WTC11 (cell line): ENCODE data around the gene NINJ2. TPM values are rescaled to one million over a fixed set of nuclear protein-coding genes. Genes with fewer than 3 reads are reported as not detected.

Source experiments
- ATAC-seq: fragments of 200-7000 bp; cut with Tn5 transposase; 2 replicates; pipeline ENCODE4 v1.10.0; 2021; ENCODE audit warnings: mild to moderate bottlenecking, moderate library complexity
- CTCF ChIA-PET: fragments of 300-600 bp; sonication (Branson Sonifier 250); formaldehyde crosslinking; loops from one replicate; lab custom pipeline; 2021; ENCODE audit warnings: antibody characterized with exemption; lab: Charles Lee
- POLR2A ChIA-PET: fragments of 350-600 bp; sonication (Branson Sonifier 250); formaldehyde crosslinking; loops from one replicate; lab custom pipeline; 2021; ENCODE audit warnings: antibody characterized with exemption; lab: Charles Lee
- DNase-seq: peaks from one replicate; pipeline ENCODE4 v3.0.0; 2021; ENCODE audit warnings: low spot score
- H3K27ac Mint-ChIP-seq: 2 replicates; pipeline ENCODE4 v1.8.0; 2021; ENCODE audit warnings: mixed read lengths
- H3K27me3 Mint-ChIP-seq: 2 replicates; pipeline ENCODE4 v1.8.0; 2021; ENCODE audit warnings: low read depth, mild to moderate bottlenecking, moderate library complexity, mixed read lengths
- H3K36me3 Mint-ChIP-seq: 2 replicates; pipeline ENCODE4 v1.8.0; 2021; ENCODE audit warnings: mixed read lengths
- H3K4me1 Mint-ChIP-seq: 2 replicates; pipeline ENCODE4 v1.8.0; 2022; ENCODE audit warnings: mixed read lengths
- H3K4me3 Mint-ChIP-seq: 2 replicates; pipeline ENCODE4 v1.8.0; 2021; ENCODE audit warnings: mild to moderate bottlenecking, moderate library complexity, mixed read lengths
- H3K9me3 Mint-ChIP-seq: 2 replicates; pipeline ENCODE4 v1.8.0; 2021; ENCODE audit warnings: mixed read lengths
- AFF4 ChIP-seq: sonication (generic); formaldehyde crosslinking; IDR thresholded peaks from 2 replicates; pipeline ENCODE4 v1.8.1; 2023; ENCODE audit warnings: mild to moderate bottlenecking, missing genetic modification reagents, borderline replicate concordance
- ATF1 ChIP-seq: sonication (generic); formaldehyde crosslinking; IDR thresholded peaks from 2 replicates; pipeline ENCODE4 v1.8.1; 2023; ENCODE audit warnings: mild to moderate bottlenecking, moderate library complexity, missing genetic modification reagents
- ATF6 ChIP-seq: sonication (generic); formaldehyde crosslinking; IDR thresholded peaks from 2 replicates; pipeline ENCODE4 v1.8.1; 2023; ENCODE audit warnings: mild to moderate bottlenecking, missing genetic modification reagents
- CTCF ChIP-seq: fragments of 200-600 bp; IDR thresholded peaks from 2 replicates; pipeline ENCODE4 v1.8.0; 2022; ENCODE audit warnings: antibody characterized with exemption
- E2F5 ChIP-seq: sonication (generic); formaldehyde crosslinking; IDR thresholded peaks from 2 replicates; pipeline ENCODE4 v1.8.1; 2022; ENCODE audit warnings: mild to moderate bottlenecking, moderate library complexity, missing genetic modification reagents
- HMGXB4 ChIP-seq: sonication (generic); formaldehyde crosslinking; IDR thresholded peaks from 2 replicates; pipeline ENCODE4 v1.8.1; 2023; ENCODE audit warnings: mild to moderate bottlenecking, moderate library complexity, missing genetic modification reagents
- IRF1 ChIP-seq: sonication (generic); formaldehyde crosslinking; IDR thresholded peaks from 2 replicates; pipeline ENCODE4 v1.8.0; 2023; ENCODE audit warnings: missing genetic modification reagents
- KAT7 ChIP-seq: sonication (generic); formaldehyde crosslinking; IDR thresholded peaks from 2 replicates; pipeline ENCODE4 v1.8.1; 2023; ENCODE audit warnings: missing genetic modification reagents, mild to moderate bottlenecking, borderline replicate concordance
- RORB ChIP-seq: fragments of 250-450 bp; sonication (Bioruptor Pico); IDR thresholded peaks from 2 replicates; pipeline ENCODE4 v1.9.0; 2021; ENCODE audit warnings: mild to moderate bottlenecking
- SP1 ChIP-seq: sonication (generic); formaldehyde crosslinking; conservative IDR thresholded peaks from 2 replicates; pipeline ENCODE4 v1.8.1; 2022; ENCODE audit warnings: missing genetic modification reagents
- USF1 ChIP-seq: sonication (generic); formaldehyde crosslinking; IDR thresholded peaks from 2 replicates; pipeline ENCODE4 v1.8.0; 2022; ENCODE audit warnings: mild to moderate bottlenecking, missing genetic modification reagents
- USF2 ChIP-seq: sonication (generic); formaldehyde crosslinking; IDR thresholded peaks from 2 replicates; pipeline ENCODE4 v1.8.1; 2023; ENCODE audit warnings: mild to moderate bottlenecking, missing genetic modification reagents, moderate library complexity
- ZMAT4 ChIP-seq: fragments of 250-450 bp; sonication (Bioruptor Pico); IDR thresholded peaks from 2 replicates; pipeline ENCODE4 v1.9.0; 2021; ENCODE audit warnings: mild to moderate bottlenecking
- ZNF138 ChIP-seq: sonication (generic); formaldehyde crosslinking; conservative IDR thresholded peaks from 2 replicates; pipeline ENCODE4 v1.8.1; 2022; ENCODE audit warnings: mild to moderate bottlenecking, moderate library complexity, missing genetic modification reagents
- ZNF423 ChIP-seq: fragments of 250-450 bp; sonication (Bioruptor Pico); IDR thresholded peaks from 2 replicates; pipeline ENCODE4 v2.1.2; 2022; ENCODE audit warnings: mild to moderate bottlenecking, moderate library complexity
- ZNF512 ChIP-seq: sonication (generic); formaldehyde crosslinking; IDR thresholded peaks from 2 replicates; pipeline ENCODE4 v1.8.1; 2022; ENCODE audit warnings: missing genetic modification reagents, borderline replicate concordance
- total RNA-seq: library from RNA; stranded (reverse); gene quantifications from 3 replicates; pipeline ENCODE4 v1.2.3, GENCODE V29; 2021

Gene NINJ2
- total RNA-seq, 1 experiment from 2014 or later, result 0.42 TPM

GRCh38 chr12:547883-548470 lies 115.3 kb downstream of the NINJ2 start (continued):
- TF ChIP-seq ZNF512 (CRISPR knock-in tag) (no peak), E2F5 (no peak), RORB (CRISPR knock-in tag) (no peak), IRF1 (CRISPR knock-in tag) (no peak), SP1 (CRISPR knock-in tag) (no peak), USF1 (CRISPR knock-in tag) (no peak), AFF4 (CRISPR knock-in tag) (no peak), ZMAT4 (CRISPR knock-in tag) (no peak), ATF1 (CRISPR knock-in tag) (no peak), KAT7 (CRISPR knock-in tag) (no peak), USF2 (no peak)

GRCh38 chr12:546920-547845 lies 116.1 kb downstream of the NINJ2 start:
- peaks cover 3% of the 10 kb centered on the region; the same call in 1 of the 2 replicates for H3K36me3 Mint-ChIP-seq
- DNase-seq (peak; percentile 81), ATAC-seq (peak; percentile 80)
- H3K27me3 Mint-ChIP-seq, result no peaks in the 10 kb centered on the region
- peaks cover 4% of the 10 kb centered on the region for H3K4me1 Mint-ChIP-seq
- H3K27ac Mint-ChIP-seq, result no peak overlapping the region
- H3K4me3 Mint-ChIP-seq, result peak overlapping the region; percentile 61
- H3K9me3 Mint-ChIP-seq, result no peaks in the 10 kb centered on the region
- CTCF ChIA-PET, result interaction anchor here (0.6 to 3.5 kb wide), 25 partner anchors 11 to 308 kb away, joined by 3 to 24 read pairs (median 4); no protein-coding TSS in a partner anchor
- POLR2A ChIA-PET, result no interaction called here
- TF ChIP-seq ZNF138 (CRISPR knock-in tag), result 0 out of 2 replicates have a peak, but pooled peaks have one; percentile 31
- peak; percentile 81 for TF ChIP-seq HMGXB4
- TF ChIP-seq ATF6 (CRISPR knock-in tag), result no peak
- peak; percentile 99 for TF ChIP-seq CTCF
- TF ChIP-seq ZNF423 (CRISPR knock-in tag), result no peak
